Airway epithelial cell (primary cell): ENCODE measurements around the gene TAC4. TPM values are rescaled to one million over a fixed set of nuclear protein-coding genes. Genes with fewer than 3 reads are reported as not detected.

Source experiments
- total RNA-seq: library from RNA; depleted of rRNA; stranded (reverse); fragments of >200 nt; gene quantifications from 2 replicates; pipeline ENCODE4 v1.2.3, GENCODE V29; 2015

The TAC4 gene
- not detected in 2 replicates for total RNA-seq

GRCh38 chr17:49848019-49848473 lies at the start of gene TAC4:
TSS of gene TAC4 (minus strand) at chr17:49848069. CDS start at chr17:49848017, 52 bp downstream.

GRCh38 chr17:49788478-49789242 lies 59.2 kb downstream of the TAC4 start, which contains the start of gene KAT7:
TSS of gene KAT7 (plus strand) at chr17:49788681. CDS start at chr17:49788835, 154 bp downstream.

Other genes with a start within 250 kb of the TAC4 start
- gene SPOP, start 170.0 kb downstream of the TAC4 start, total RNA-seq = 21.9 and 24.9 TPM in 2 replicates
- gene SLC35B1, start 140.1 kb downstream of the TAC4 start, total RNA-seq = 50.1 and 52.7 TPM in 2 replicates
- 2.8 and 6.1 TPM in 2 replicates for gene FAM117A, start 83.9 kb downstream of the TAC4 start, total RNA-seq
- 26.2 and 38.5 TPM in 2 replicates for gene KAT7, start 59.4 kb downstream of the TAC4 start, total RNA-seq
- gene DLX4, start 121.1 kb upstream of the TAC4 start, total RNA-seq = 0.14 TPM in 1 of 2 replicates, not detected in the other
- 0.46 and 0.99 TPM in 2 replicates for gene DLX3, start 147.2 kb upstream of the TAC4 start, total RNA-seq
- 408 and 697 TPM in 2 replicates for gene ITGA3, start 208.0 kb upstream of the TAC4 start, total RNA-seq
- gene PDK2, start 247.3 kb upstream of the TAC4 start, total RNA-seq = 11.5 and 14.7 TPM in 2 replicates